A673 (cell line): ENCODE results near the gene FAM174C. TPM values are rescaled to one million over a fixed set of nuclear protein-coding genes. Genes with fewer than 3 reads are reported as not detected.

Experiments
- BruUV-seq: library from RNA; stranded (reverse); fragments of 400-500 nt; replicated peaks from 2 replicates; lab custom pipeline; 2021; lab: Mats Ljungman, UMichigan
- CTCF ChIA-PET: fragments of 300-600 bp; sonication (Branson Sonifier 250); formaldehyde crosslinking; loops from one replicate; lab custom pipeline; 2022; ENCODE audit warnings: antibody characterized with exemption; lab: Charles Lee
- POLR2A ChIA-PET: fragments of 300-600 bp; sonication (Branson Sonifier 250); formaldehyde crosslinking; loops from one replicate; lab custom pipeline; 2022; ENCODE audit warnings: antibody characterized with exemption; ENCODE audit not compliant: low non-redundant PET; lab: Charles Lee
- DNase-seq: peaks from one replicate; pipeline ENCODE4 v3.0.0-alpha.2; 2015; ENCODE audit warnings: low spot score
- H3K27ac ChIP-seq: fragments of 200-600 bp; sonication (generic); 2 replicates; pipeline ENCODE4 v1.5.1; 2016; ENCODE audit warnings: mixed run types, low read depth, mild to moderate bottlenecking, mixed read lengths, antibody characterized with exemption, low read length; ENCODE audit not compliant: poor library complexity, severe bottlenecking
- H3K27me3 ChIP-seq: fragments of 200-600 bp; sonication (generic); replicated peaks from 2 replicates; pipeline ENCODE4 v1.6.1; 2017; ENCODE audit warnings: mixed run types, low read depth, mild to moderate bottlenecking, mixed read lengths, antibody characterized with exemption, low read length; ENCODE audit not compliant: insufficient read depth, poor library complexity
- H3K36me3 ChIP-seq: fragments of 200-600 bp; sonication (generic); 2 replicates; pipeline ENCODE4 v1.6.1; 2016; ENCODE audit warnings: mixed run types, mild to moderate bottlenecking, mixed read lengths, antibody characterized with exemption, low read length; ENCODE audit not compliant: insufficient read depth, poor library complexity, severe bottlenecking
- H3K4me1 ChIP-seq: fragments of 200-600 bp; sonication (generic); 2 replicates; pipeline ENCODE4 v1.6.1; 2017; ENCODE audit warnings: mixed run types, mild to moderate bottlenecking, mixed read lengths, antibody characterized with exemption, low read length; ENCODE audit not compliant: insufficient read depth, poor library complexity, severe bottlenecking
- H3K4me3 ChIP-seq: fragments of 200-600 bp; sonication (generic); 2 replicates; pipeline ENCODE4 v1.5.1; 2016; ENCODE audit warnings: low read depth, mixed run types, mild to moderate bottlenecking, mixed read lengths, low read length; ENCODE audit not compliant: poor library complexity, severe bottlenecking
- H3K9me3 ChIP-seq: fragments of 200-600 bp; sonication (generic); 2 replicates; pipeline ENCODE4 v1.6.1; 2016; ENCODE audit warnings: mixed run types, low read depth, mild to moderate bottlenecking, mixed read lengths, antibody characterized with exemption, low read length; ENCODE audit not compliant: poor library complexity, severe bottlenecking
- CTCF ChIP-seq: fragments of 300-800, 200-600 bp; sonication (generic); conservative IDR thresholded peaks from 2 replicates; pipeline ENCODE4 v1.5.1; 2017; ENCODE audit warnings: low read depth, mild to moderate bottlenecking, antibody characterized with exemption, low read length, moderate library complexity, mixed read lengths
- EZH2 ChIP-seq: fragments of 200-600 bp; sonication (generic); IDR thresholded peaks from 2 replicates; pipeline ENCODE4 v1.6.1; 2017; ENCODE audit warnings: borderline replicate concordance, low read depth, mild to moderate bottlenecking, mixed read lengths, antibody characterized with exemption, low read length; ENCODE audit not compliant: poor library complexity, severe bottlenecking
- intact Hi-C: fragments of 100-400 bp; cut with micrococcal nuclease; formaldehyde crosslinking; loops from one replicate; pipeline ENCODE4 v1.10.0; 2022; ENCODE audit not compliant: unreplicated experiment
- total RNA-seq: library from RNA; stranded (reverse); gene quantifications from 2 replicates; pipeline ENCODE4 v1.2.3, GENCODE V29; 2021

Gene FAM174C
- total RNA-seq, 1 experiment from 2014 or later, result 88.6 TPM

GRCh38 chr19:1227304-1228054 is 47.9 kb upstream of the FAM174C start:
- peaks cover 20% of the 10 kb centered on the region for H3K36me3 ChIP-seq
- POLR2A ChIA-PET, result no interaction called here
- BruUV-seq, result no TSS peak
- no peak overlapping the region for H3K4me3 ChIP-seq
- H3K27me3 ChIP-seq, result no peaks in the 10 kb centered on the region
- DNase-seq, result no peak
- H3K27ac ChIP-seq, result no peak overlapping the region
- CTCF ChIA-PET, result interaction anchor here (0.7 kb wide), 1 partner anchor 57 kb away, joined by 6 read pairs; no protein-coding TSS in a partner anchor
- TF ChIP-seq CTCF (no peak), EZH2 (no peak)
- no peaks in the 10 kb centered on the region for H3K4me1 ChIP-seq
- H3K9me3 ChIP-seq, result no peaks in the 10 kb centered on the region
- intact Hi-C loops, result no loop called here

GRCh38 chr19:1228161-1228957 is 47.0 kb upstream of the FAM174C start:
- no peaks in the 10 kb centered on the region for H3K27me3 ChIP-seq
- TF ChIP-seq CTCF (no peak), EZH2 (no peak)
- H3K4me1 ChIP-seq, result no peaks in the 10 kb centered on the region
- CTCF ChIA-PET, result interaction anchor here (0.7 kb wide), 1 partner anchor 58 kb away, joined by 6 read pairs; no protein-coding TSS in a partner anchor
- peaks cover 11% of the 10 kb centered on the region for H3K36me3 ChIP-seq
- intact Hi-C loops, result no loop called here
- POLR2A ChIA-PET, result no interaction called here
- no peak overlapping the region for H3K4me3 ChIP-seq
- no peak overlapping the region for H3K27ac ChIP-seq
- H3K9me3 ChIP-seq, result no peaks in the 10 kb centered on the region
- DNase-seq, result no peak
- BruUV-seq, result no TSS peak

- BruUV-seq, result no TSS peak
- no peak overlapping the region for H3K4me3 ChIP-seq
- intact Hi-C loops, result no loop called here
- ChIA-PET CTCF (no interaction called here), POLR2A (no interaction called here)
- H3K27ac ChIP-seq, result no peak overlapping the region
- no peaks in the 10 kb centered on the region for H3K4me1 ChIP-seq
- no peaks in the 10 kb centered on the region for H3K27me3 ChIP-seq
- no peaks in the 10 kb centered on the region for H3K9me3 ChIP-seq
- TF ChIP-seq EZH2 (no peak), CTCF (no peak)
- DNase-seq, result no peak
- peaks cover 15% of the 10 kb centered on the region for H3K36me3 ChIP-seq
These were observed 46.0 kb upstream of the FAM174C start for GRCh38 chr19:1229056-1229923.
